CD14-positive monocyte (primary cell): ENCODE data around the gene KRTAP10-3. TPM values are rescaled to one million over a fixed set of nuclear protein-coding genes. Genes with fewer than 3 reads are reported as not detected.

Source experiments
- DNase-seq, 3 donors: peaks; one replicate each; pipeline ENCODE4 v3.0.0-alpha.2; 2011 to 2022
- H2AFZ ChIP-seq: 2 replicates; pipeline ENCODE4 v1.6.0; 2012; ENCODE audit warnings: mild to moderate bottlenecking, low read depth, low read length, inconsistent platforms; ENCODE audit not compliant: insufficient read depth, poor library complexity, severe bottlenecking
- H3K27ac ChIP-seq, 2 donors: 1 replicate in 1 of 2; 2 replicates in 1 of 2; pipeline ENCODE4 v1.5.1; 2012 to 2013; ENCODE audit warnings: low read length in 2 of 2, control low read depth in 1 of 2, inconsistent platforms in 1 of 2, low read depth in 1 of 2, mild to moderate bottlenecking in 1 of 2
- H3K27me3 ChIP-seq, 2 donors: one replicate each; pipeline versions ENCODE4 v1.6.0 to v1.6.1; 2011 to 2013; ENCODE audit warnings: low read length in 2 of 2; ENCODE audit not compliant: control insufficient read depth in 2 of 2, insufficient read depth in 2 of 2
- H3K36me3 ChIP-seq, 2 donors: replicated peaks in 1 of 2; 1 replicate in 1 of 2; 2 replicates in 1 of 2; pipeline versions ENCODE4 v1.5.1 to v1.6.1; 2012 to 2013; ENCODE audit warnings: low read length in 2 of 2, control low read depth in 1 of 2, inconsistent platforms in 1 of 2, mild to moderate bottlenecking in 1 of 2; ENCODE audit not compliant: insufficient read depth in 2 of 2, control insufficient read depth in 1 of 2
- H3K4me1 ChIP-seq, 2 donors: 1 replicate in 1 of 2; 2 replicates in 1 of 2; pipeline versions ENCODE4 v1.5.1 to v1.6.1; 2012 to 2013; ENCODE audit warnings: low read length in 2 of 2, control low read depth in 1 of 2, inconsistent platforms in 1 of 2, mild to moderate bottlenecking in 1 of 2, moderate library complexity in 1 of 2; ENCODE audit not compliant: insufficient read depth in 2 of 2, control insufficient read depth in 1 of 2
- H3K4me2 ChIP-seq: replicated peaks from 2 replicates; pipeline ENCODE3; 2012; ENCODE audit warnings: low read length, moderate library complexity, mild to moderate bottlenecking; ENCODE audit not compliant: poor library complexity, severe bottlenecking; ENCODE audit errors: extremely low read depth
- H3K4me3 ChIP-seq, 3 experiments: fragments of 200-600 bp in 1 of 3; sonication (generic) in 1 of 3; replicated peaks in 1 of 3; 1 replicate in 2 of 3; 2 replicates in 1 of 3; pipeline ENCODE4 v1.5.1; 2011 to 2013; ENCODE audit warnings: low read length in 3 of 3, mild to moderate bottlenecking in 3 of 3, control low read depth in 2 of 3, low read depth in 2 of 3, inconsistent platforms in 1 of 3, moderate library complexity in 1 of 3
- H3K79me2 ChIP-seq: 2 replicates; pipeline ENCODE4 v1.6.0; 2012; ENCODE audit warnings: mild to moderate bottlenecking, control low read depth, inconsistent platforms, low read length, moderate library complexity; ENCODE audit not compliant: insufficient read depth
- H3K9ac ChIP-seq: 2 replicates; pipeline ENCODE4 v1.6.0; 2017; ENCODE audit warnings: low read length, mild to moderate bottlenecking; ENCODE audit not compliant: insufficient read depth, poor library complexity, severe bottlenecking
- H3K9me3 ChIP-seq, 2 donors: replicated peaks in 1 of 2; 1 replicate in 1 of 2; 2 replicates in 1 of 2; pipeline versions ENCODE4 v1.5.1 to v1.6.1; 2012 to 2013; ENCODE audit warnings: low read length in 2 of 2, control low read depth in 1 of 2; ENCODE audit not compliant: control insufficient read depth in 1 of 2, insufficient read depth in 1 of 2
- H4K20me1 ChIP-seq: 2 replicates; pipeline ENCODE4 v1.6.0; 2012; ENCODE audit warnings: mild to moderate bottlenecking, low read length, control low read depth, moderate library complexity; ENCODE audit not compliant: insufficient read depth
- H3K27ac Mint-ChIP-seq, 7 donors: one replicate each; pipeline ENCODE4 v1.8.0; 2020; ENCODE audit warnings: mild to moderate bottlenecking in 7 of 7, mixed read lengths in 7 of 7, moderate library complexity in 6 of 7, inconsistent platforms in 2 of 7
- H3K27me3 Mint-ChIP-seq, 3 donors: one replicate each; pipeline ENCODE4 v1.8.0; 2021 to 2022; ENCODE audit warnings: low read depth in 3 of 3, mild to moderate bottlenecking in 3 of 3, mixed read lengths in 3 of 3, moderate library complexity in 3 of 3, inconsistent platforms in 1 of 3
- H3K36me3 Mint-ChIP-seq, 2 donors: one replicate each; pipeline ENCODE4 v1.8.0; 2020; ENCODE audit warnings: mixed read lengths in 2 of 2, inconsistent platforms in 1 of 2, mild to moderate bottlenecking in 1 of 2
- H3K4me1 Mint-ChIP-seq: one replicate; pipeline ENCODE4 v1.8.0; 2020; ENCODE audit warnings: mild to moderate bottlenecking, mixed read lengths
- H3K4me3 Mint-ChIP-seq, 2 donors: one replicate each; pipeline ENCODE4 v1.8.0; 2020; ENCODE audit warnings: mild to moderate bottlenecking in 2 of 2, mixed read lengths in 2 of 2, moderate library complexity in 1 of 2
- H3K9me3 Mint-ChIP-seq, 7 donors: one replicate each; pipeline ENCODE4 v1.8.0; 2020 to 2022; ENCODE audit warnings: mixed read lengths in 7 of 7, mild to moderate bottlenecking in 6 of 7, moderate library complexity in 6 of 7, inconsistent platforms in 2 of 7
- CTCF ChIP-seq: fragments of 200-600 bp; IDR thresholded peaks from one replicate; pipeline ENCODE4 v1.8.0; 2022; ENCODE audit warnings: antibody characterized with exemption, mild to moderate bottlenecking
- WGBS: methylation state at CpG from one replicate; pipeline ENCODE4 v1.1.5; 2013; ENCODE audit warnings: missing lambda C conversion rate; ENCODE audit not compliant: insufficient coverage; 5-methylcytosine and 5-hydroxymethylcytosine counted together
- intact Hi-C, 2 donors: fragments of 100-400 bp; cut with micrococcal nuclease; formaldehyde crosslinking; loops; one replicate each; pipeline versions ENCODE4 v1.15.0 to v1.15.1; 2023
- polyA plus RNA-seq, 3 donors: library from polyadenylated mRNA; depleted of rRNA in 1 of 3; unstranded in 2 of 3; stranded (reverse) in 1 of 3; fragments of 300-500 nt in 2 of 3; fragments of >200 nt in 1 of 3; fragmentation: Illumina TruSeq in 2 of 3; gene quantifications; 1 replicate in 2 of 3; 2 replicates in 1 of 3; pipeline ENCODE4 v1.2.3, GENCODE V29; 2012 to 2021

Gene KRTAP10-3
- polyA plus RNA-seq, 3 donors, result not detected

DNA sequence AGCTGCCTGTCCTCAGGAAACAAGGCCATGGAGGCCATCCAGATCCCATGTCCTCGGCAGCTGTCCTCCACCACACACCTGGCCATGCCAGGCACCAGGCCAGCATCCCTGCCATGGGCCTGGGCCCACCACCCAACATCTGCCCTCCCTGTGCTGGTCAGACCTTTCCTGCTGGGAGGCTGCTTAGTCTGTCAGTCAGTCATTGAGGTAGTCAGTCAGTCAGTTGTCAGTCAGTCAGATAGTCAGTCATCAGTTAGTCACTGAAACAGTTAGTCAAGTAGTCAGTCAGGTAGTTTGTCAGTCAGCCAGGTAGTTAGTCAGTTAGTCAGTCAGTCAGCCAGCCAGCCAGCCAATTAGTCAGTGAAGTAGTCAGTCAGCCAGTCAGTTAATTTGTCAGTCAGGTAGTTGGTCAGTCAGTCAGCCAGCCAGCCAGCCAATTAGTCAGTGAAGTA is 35.8 kb downstream of the KRTAP10-3 start:
- Histone ChIP-seq H3K36me3 (no peaks in the 10 kb centered on the region), H3K4me2 (no peak overlapping the region), H3K4me3 (no peak overlapping the region), H4K20me1 (no peaks in the 10 kb centered on the region), H3K4me1 (no peaks in the 10 kb centered on the region), H2AFZ (no peak overlapping the region), H3K27me3 (no peaks in the 10 kb centered on the region), H3K9ac (no peak overlapping the region), H3K9me3 (peaks cover 9 to 17% of the 10 kb centered on the region in 2 donors), H3K79me2 (no peaks in the 10 kb centered on the region), H3K27ac (no peak overlapping the region)
- intact Hi-C loops, result no loop called here
- WGBS, result 80% methylated on average over 1 of the region's 1 CpG
- H3K36me3 Mint-ChIP-seq, result no peaks in the 10 kb centered on the region
- peaks cover 0 to 10% (median 3%) of the 10 kb centered on the region in 7 donors for H3K9me3 Mint-ChIP-seq
- H3K4me3 Mint-ChIP-seq, result no peak overlapping the region
- H3K27ac Mint-ChIP-seq, result no peak overlapping the region
- TF ChIP-seq CTCF, result no peak
- no peaks in the 10 kb centered on the region for H3K4me1 Mint-ChIP-seq
- no peak for DNase-seq
- H3K27me3 Mint-ChIP-seq, result peaks cover 0 to 6% (median 1%) of the 10 kb centered on the region in 3 donors

GRCh38 chr21:44521928-44522752 is 36.5 kb downstream of the KRTAP10-3 start:
- intact Hi-C loops, result no loop called here
- no peaks in the 10 kb centered on the region for H3K36me3 ChIP-seq
- H3K9ac ChIP-seq, result no peak overlapping the region

More at GRCh38 chr21:44521928-44522752, 36.5 kb downstream of the KRTAP10-3 start:
- Mint-ChIP-seq H3K9me3 (peaks cover 0 to 17% (median 3%) of the 10 kb centered on the region in 7 donors), H3K27me3 (peaks cover 0 to 6% (median 0%) of the 10 kb centered on the region in 3 donors), H3K4me3 (no peak overlapping the region), H3K27ac (no peak overlapping the region), H3K36me3 (no peaks in the 10 kb centered on the region), H3K4me1 (no peaks in the 10 kb centered on the region)
- Histone ChIP-seq H3K4me1 (no peaks in the 10 kb centered on the region), H2AFZ (no peak overlapping the region), H4K20me1 (no peaks in the 10 kb centered on the region), H3K27me3 (no peaks in the 10 kb centered on the region), H3K79me2 (no peaks in the 10 kb centered on the region), H3K27ac (no peak overlapping the region), H3K4me2 (no peak overlapping the region), H3K4me3 (no peak overlapping the region), H3K9me3 (peaks cover 12 to 17% of the 10 kb centered on the region in 2 donors)
- TF ChIP-seq CTCF, result no peak
- DNase-seq, result no peak
- WGBS, result 94% methylated on average over 28 of the region's 33 CpGs
